Activated T-helper 17 cell treated with anti-CD3 and anti-CD28 coated beads, Interleukin-2, amount 50 U/mL, for 72 hours (primary cell): ENCODE results near the gene RNF150. TPM values are rescaled to one million over a fixed set of nuclear protein-coding genes. Genes with fewer than 3 reads are reported as not detected.

ENCODE experiments used
- ATAC-seq: fragments of 150-1000 bp; cut with Tn5 transposase; replicated peaks from 2 replicates; pipeline ENCODE4 v1.10.0; 2021; ENCODE audit warnings: mild to moderate bottlenecking, moderate library complexity
- H3K27ac Mint-ChIP-seq: one replicate; pipeline ENCODE4 v1.8.0; 2022; ENCODE audit warnings: mixed read lengths
- H3K27me3 Mint-ChIP-seq: one replicate; pipeline ENCODE4 v1.8.0; 2022; ENCODE audit warnings: mixed read lengths
- H3K36me3 Mint-ChIP-seq: one replicate; pipeline ENCODE4 v1.8.0; 2022; ENCODE audit warnings: low read depth, mild to moderate bottlenecking, mixed read lengths
- H3K4me1 Mint-ChIP-seq: one replicate; pipeline ENCODE4 v1.8.0; 2022; ENCODE audit warnings: mixed read lengths
- H3K4me3 Mint-ChIP-seq: one replicate; pipeline ENCODE4 v1.8.0; 2022; ENCODE audit warnings: mild to moderate bottlenecking, mixed read lengths
- H3K9me3 Mint-ChIP-seq: one replicate; pipeline ENCODE4 v1.8.0; 2022; ENCODE audit warnings: mixed read lengths
- total RNA-seq, 2 donors: library from RNA; stranded (reverse); gene quantifications; one replicate each; pipeline ENCODE4 v1.2.3, GENCODE V29; 2022

The RNF150 gene
- total RNA-seq, 2 donors from 2014 or later = 0.11 TPM; not detected in 1

GRCh38 chr4:140931911-140932310, 201.4 kb downstream of the RNF150 start:
- Mint-ChIP-seq H3K27me3 (peaks cover 13% of the 10 kb centered on the region), H3K4me1 (no peaks in the 10 kb centered on the region), H3K4me3 (no peak overlapping the region), H3K27ac (no peak overlapping the region), H3K9me3 (no peaks in the 10 kb centered on the region), H3K36me3 (no peaks in the 10 kb centered on the region)
- ATAC-seq = no peak

GRCh38 chr4:140930557-140930956, 202.7 kb downstream of the RNF150 start:
- Mint-ChIP-seq H3K27ac (no peak overlapping the region), H3K9me3 (no peaks in the 10 kb centered on the region), H3K36me3 (no peaks in the 10 kb centered on the region), H3K4me3 (no peak overlapping the region), H3K27me3 (peaks cover 13% of the 10 kb centered on the region), H3K4me1 (no peaks in the 10 kb centered on the region)
- ATAC-seq = no peak

- no peak for ATAC-seq
- Mint-ChIP-seq H3K36me3 (no peaks in the 10 kb centered on the region), H3K27ac (no peak overlapping the region), H3K9me3 (no peaks in the 10 kb centered on the region), H3K27me3 (peaks cover 13% of the 10 kb centered on the region), H3K4me3 (no peak overlapping the region), H3K4me1 (no peaks in the 10 kb centered on the region)
Measured at GRCh38 chr4:140930011-140930410, 203.3 kb downstream of the RNF150 start.

- H3K27me3 Mint-ChIP-seq = peaks cover 13% of the 10 kb centered on the region
- no peak overlapping the region for H3K27ac Mint-ChIP-seq
- no peaks in the 10 kb centered on the region for H3K4me1 Mint-ChIP-seq
- no peaks in the 10 kb centered on the region for H3K9me3 Mint-ChIP-seq
- no peaks in the 10 kb centered on the region for H3K36me3 Mint-ChIP-seq
- ATAC-seq = no peak
- H3K4me3 Mint-ChIP-seq = no peak overlapping the region
Measured at GRCh38 chr4:140928880-140929279, 204.4 kb downstream of the RNF150 start.

GRCh38 chr4:140926672-140927071, 206.6 kb downstream of the RNF150 start:
- H3K4me3 Mint-ChIP-seq = no peak overlapping the region
- H3K27me3 Mint-ChIP-seq = peaks cover 5% of the 10 kb centered on the region
- H3K36me3 Mint-ChIP-seq = no peaks in the 10 kb centered on the region
- no peak for ATAC-seq
- no peaks in the 10 kb centered on the region for H3K9me3 Mint-ChIP-seq
- no peaks in the 10 kb centered on the region for H3K4me1 Mint-ChIP-seq
- H3K27ac Mint-ChIP-seq = no peak overlapping the region

GRCh38 chr4:140925417-140925816, 207.9 kb downstream of the RNF150 start:
- Mint-ChIP-seq H3K4me3 (no peak overlapping the region), H3K4me1 (no peaks in the 10 kb centered on the region), H3K27me3 (peaks cover 2% of the 10 kb centered on the region), H3K36me3 (no peaks in the 10 kb centered on the region), H3K27ac (no peak overlapping the region), H3K9me3 (no peaks in the 10 kb centered on the region)
- no peak for ATAC-seq

GRCh38 chr4:140924761-140925392, 208.4 kb downstream of the RNF150 start:
- ATAC-seq = no peak
- no peaks in the 10 kb centered on the region for H3K27me3 Mint-ChIP-seq
- no peak overlapping the region for H3K4me3 Mint-ChIP-seq
- no peak overlapping the region for H3K27ac Mint-ChIP-seq
- no peaks in the 10 kb centered on the region for H3K9me3 Mint-ChIP-seq
- no peaks in the 10 kb centered on the region for H3K36me3 Mint-ChIP-seq
- no peaks in the 10 kb centered on the region for H3K4me1 Mint-ChIP-seq

- H3K27ac Mint-ChIP-seq = no peak overlapping the region
- H3K27me3 Mint-ChIP-seq = no peaks in the 10 kb centered on the region
- H3K36me3 Mint-ChIP-seq = no peaks in the 10 kb centered on the region
- H3K9me3 Mint-ChIP-seq = no peaks in the 10 kb centered on the region
- H3K4me3 Mint-ChIP-seq = no peak overlapping the region
- H3K4me1 Mint-ChIP-seq = no peaks in the 10 kb centered on the region
- ATAC-seq = no peak
Measured at GRCh38 chr4:140906993-140907962, 226.0 kb downstream of the RNF150 start.

GRCh38 chr4:140904904-140905303, 228.4 kb downstream of the RNF150 start:
- no peak for ATAC-seq
- Mint-ChIP-seq H3K27ac (no peak overlapping the region), H3K27me3 (peaks cover 6% of the 10 kb centered on the region), H3K9me3 (no peaks in the 10 kb centered on the region), H3K36me3 (no peaks in the 10 kb centered on the region), H3K4me1 (no peaks in the 10 kb centered on the region), H3K4me3 (no peak overlapping the region)

- H3K9me3 Mint-ChIP-seq = no peaks in the 10 kb centered on the region
- no peak overlapping the region for H3K4me3 Mint-ChIP-seq
- H3K36me3 Mint-ChIP-seq = no peaks in the 10 kb centered on the region
- no peaks in the 10 kb centered on the region for H3K4me1 Mint-ChIP-seq
- no peak overlapping the region for H3K27ac Mint-ChIP-seq
- peaks cover 9% of the 10 kb centered on the region for H3K27me3 Mint-ChIP-seq
- ATAC-seq = no peak
Measured at GRCh38 chr4:140903522-140904475, 229.5 kb downstream of the RNF150 start.

- Mint-ChIP-seq H3K4me1 (no peaks in the 10 kb centered on the region), H3K9me3 (no peaks in the 10 kb centered on the region), H3K36me3 (no peaks in the 10 kb centered on the region), H3K27me3 (peaks cover 9% of the 10 kb centered on the region), H3K27ac (no peak overlapping the region), H3K4me3 (no peak overlapping the region)
- ATAC-seq = no peak
Measured at GRCh38 chr4:140901736-140902336, 231.4 kb downstream of the RNF150 start.

- Mint-ChIP-seq H3K36me3 (no peaks in the 10 kb centered on the region), H3K27me3 (peaks cover 16% of the 10 kb centered on the region), H3K4me3 (no peak overlapping the region), H3K9me3 (no peaks in the 10 kb centered on the region), H3K27ac (no peak overlapping the region), H3K4me1 (no peaks in the 10 kb centered on the region)
- no peak for ATAC-seq
Measured at GRCh38 chr4:140893939-140894338, 239.3 kb downstream of the RNF150 start.

- peaks cover 10% of the 10 kb centered on the region for H3K9me3 Mint-ChIP-seq
- no peak overlapping the region for H3K4me3 Mint-ChIP-seq
- no peaks in the 10 kb centered on the region for H3K36me3 Mint-ChIP-seq
- H3K4me1 Mint-ChIP-seq = no peaks in the 10 kb centered on the region
- no peak overlapping the region for H3K27ac Mint-ChIP-seq
- H3K27me3 Mint-ChIP-seq = peaks cover 18% of the 10 kb centered on the region
- ATAC-seq = no peak
Measured at GRCh38 chr4:140888054-140888453, 245.2 kb downstream of the RNF150 start.

GRCh38 chr4:140887467-140887866, 245.8 kb downstream of the RNF150 start:
- ATAC-seq = no peak
- no peaks in the 10 kb centered on the region for H3K36me3 Mint-ChIP-seq
- peaks cover 18% of the 10 kb centered on the region for H3K27me3 Mint-ChIP-seq
- no peak overlapping the region for H3K27ac Mint-ChIP-seq
- peaks cover 10% of the 10 kb centered on the region for H3K9me3 Mint-ChIP-seq
- no peak overlapping the region for H3K4me3 Mint-ChIP-seq
- H3K4me1 Mint-ChIP-seq = no peaks in the 10 kb centered on the region
